HL-60 (cell line): ENCODE measurements around the gene GRID1.
"Not testable (repeated sequence)": the region's sequence is repeated elsewhere in the genome, so short reads cannot be mapped to it uniquely, and the experiment has no call there.

Experiments
- DNase-seq, 2 experiments: peaks; one replicate each; pipeline ENCODE4 v3.0.0-alpha.2; 2010 to 2020; ENCODE audit warnings: low read depth in 1 of 2, low spot score in 1 of 2
- H3K27ac ChIP-seq: fragments of 250-450 bp; sonication (Bioruptor Pico); replicated peaks from 2 replicates; pipeline ENCODE4 v1.5.1; 2020; ENCODE audit warnings: mild to moderate bottlenecking, moderate library complexity
- H3K27me3 ChIP-seq: fragments of 250-450 bp; sonication (Bioruptor Pico); 2 replicates; pipeline ENCODE4 v1.5.1; 2021; ENCODE audit warnings: mild to moderate bottlenecking, moderate library complexity; ENCODE audit not compliant: insufficient read depth, poor library complexity, severe bottlenecking
- H3K4me3 ChIP-seq: replicated peaks from 2 replicates; pipeline ENCODE4 v1.5.1; 2011; ENCODE audit warnings: mild to moderate bottlenecking, control low read depth, low read length; ENCODE audit not compliant: insufficient read depth
- CTCF ChIP-seq: IDR thresholded peaks from one replicate; pipeline ENCODE4 v1.5.1; 2011; ENCODE audit warnings: low read length, control low read depth, inconsistent platforms; ENCODE audit not compliant: insufficient read depth
- GABPA ChIP-seq: IDR thresholded peaks from 2 replicates; pipeline ENCODE4 v1.6.1; 2012; ENCODE audit warnings: low read depth
- POLR2AphosphoS5 ChIP-seq: IDR thresholded peaks from 2 replicates; pipeline ENCODE4 v1.6.1; 2012; ENCODE audit warnings: low read depth
- REST ChIP-seq: IDR thresholded peaks from 2 replicates; pipeline ENCODE4 v1.6.1; 2012; ENCODE audit warnings: low read depth; ENCODE audit not compliant: insufficient replicate concordance
- SPI1 ChIP-seq: IDR thresholded peaks from 2 replicates; pipeline ENCODE4 v1.6.1; 2012; ENCODE audit warnings: low read depth, mild to moderate bottlenecking, borderline replicate concordance

Gene GRID1

GRCh38 chr10:86389441-86390193 is 23.0 kb upstream of the GRID1 start:
- no peak overlapping the region for H3K27ac ChIP-seq
- H3K27me3 ChIP-seq: no peaks in the 10 kb centered on the region
- no peak overlapping the region for H3K4me3 ChIP-seq
- DNase-seq: no peak
- TF ChIP-seq SPI1 (no peak), REST (no peak), POLR2AphosphoS5 (no peak), GABPA (no peak), CTCF (no peak)

GRCh38 chr10:86389109-86389440 is 22.5 kb upstream of the GRID1 start:
- H3K4me3 ChIP-seq, DNase-seq, H3K27me3 ChIP-seq, H3K27ac ChIP-seq: not testable (repeated sequence)

- DNase-seq: no peak
- no peak overlapping the region for H3K27ac ChIP-seq
- TF ChIP-seq REST (no peak), POLR2AphosphoS5 (no peak), CTCF (no peak), GABPA (no peak), SPI1 (no peak)
These were observed 21.6 kb upstream of the GRID1 start for GRCh38 chr10:86388119-86388704.

GRCh38 chr10:86387178-86387794 is 20.7 kb upstream of the GRID1 start:
- Histone ChIP-seq H3K4me3 (no peak overlapping the region), H3K27me3 (no peaks in the 10 kb centered on the region), H3K27ac (no peak overlapping the region)
- TF ChIP-seq SPI1 (peak; percentile 39; the same call in 1 of the 2 replicates), CTCF (peak; percentile 37), POLR2AphosphoS5 (no peak)
- DNase-seq: no peak

More at GRCh38 chr10:86388119-86388704, 21.6 kb upstream of the GRID1 start:
- no peak overlapping the region for H3K4me3 ChIP-seq
- H3K27me3 ChIP-seq: no peaks in the 10 kb centered on the region
